MM.1S (cell line): ENCODE results near the gene SPRED2.

Experiments
- CTCF ChIP-seq: fragments of 300-600 bp; sonication (generic); IDR thresholded peaks from 2 replicates; pipeline ENCODE4 v1.5.1; 2016; ENCODE audit warnings: antibody characterized with exemption, low read length, mixed read lengths
- EZH2 ChIP-seq: fragments of 300-600 bp; sonication (generic); optimal IDR thresholded peaks from 2 replicates; pipeline ENCODE3; 2017; ENCODE audit warnings: low read depth, mild to moderate bottlenecking, antibody characterized with exemption, low read length, mixed read lengths

- no peak for TF ChIP-seq CTCF
- no peak for TF ChIP-seq EZH2
Observed at GRCh38 chr2:65390134-65390533, 42.3 kb downstream of the SPRED2 start.
